Fibroblast of lung (primary cell): ENCODE measurements around the gene SHROOM3. TPM values are rescaled to one million over a fixed set of nuclear protein-coding genes. Genes with fewer than 3 reads are reported as not detected.

Source experiments
- DNase-seq, 2 donors: peaks; one replicate each; pipeline versions ENCODE4 v3.0.0 to v3.0.0-alpha.2; 2010; ENCODE audit warnings: low read depth in 2 of 2
- H2AFZ ChIP-seq: 2 replicates; pipeline ENCODE4 v1.5.1; 2012; ENCODE audit warnings: low read length, control low read depth, inconsistent platforms
- H3K27ac ChIP-seq: 2 replicates; pipeline ENCODE4 v1.5.1; 2011; ENCODE audit warnings: low read length, control low read depth; ENCODE audit not compliant: insufficient read depth
- H3K27me3 ChIP-seq: 2 replicates; pipeline ENCODE4 v1.5.1; 2011; ENCODE audit warnings: mild to moderate bottlenecking, low read length; ENCODE audit not compliant: control insufficient read depth, insufficient read depth
- H3K36me3 ChIP-seq: 2 replicates; pipeline ENCODE4 v1.5.1; 2011; ENCODE audit warnings: low read length; ENCODE audit not compliant: control insufficient read depth, insufficient read depth
- H3K4me1 ChIP-seq: 2 replicates; pipeline ENCODE4 v1.5.1; 2011; ENCODE audit warnings: low read length; ENCODE audit not compliant: control insufficient read depth, insufficient read depth; ENCODE audit errors: extremely low read depth
- H3K4me2 ChIP-seq: 2 replicates; pipeline ENCODE4 v1.5.1; 2011; ENCODE audit warnings: low read length, control low read depth; ENCODE audit not compliant: insufficient read depth; ENCODE audit errors: extremely low read depth
- H3K4me3 ChIP-seq, 4 experiments: fragments of 200-600 bp in 1 of 4; sonication (generic) in 1 of 4; replicated peaks in 1 of 4; 2 replicates each; pipeline ENCODE4 v1.5.1; 2011 to 2016; ENCODE audit warnings: low read length in 4 of 4, low read depth in 3 of 4, mild to moderate bottlenecking in 3 of 4, control low read depth in 2 of 4, inconsistent platforms in 1 of 4, mixed read lengths in 1 of 4; ENCODE audit not compliant: insufficient read depth in 1 of 4; ENCODE audit errors: control extremely low read depth in 1 of 4
- H3K79me2 ChIP-seq: 2 replicates; pipeline ENCODE4 v1.5.1; 2012; ENCODE audit warnings: mild to moderate bottlenecking, low read length, inconsistent platforms; ENCODE audit not compliant: control insufficient read depth, insufficient read depth
- H3K9ac ChIP-seq: 2 replicates; pipeline ENCODE4 v1.5.1; 2011; ENCODE audit warnings: mild to moderate bottlenecking, low read length, control low read depth; ENCODE audit not compliant: insufficient read depth
- H3K9me3 ChIP-seq: 2 replicates; pipeline ENCODE4 v1.5.1; 2012; ENCODE audit warnings: low read depth, low read length; ENCODE audit not compliant: control insufficient read depth, insufficient read depth
- H4K20me1 ChIP-seq: 2 replicates; pipeline ENCODE4 v1.5.1; 2011; ENCODE audit warnings: low read length; ENCODE audit not compliant: control insufficient read depth, insufficient read depth; ENCODE audit errors: extremely low read depth
- CTCF ChIP-seq, 2 donors: IDR thresholded peaks in 1 of 2; conservative IDR thresholded peaks in 1 of 2; 1 replicate in 1 of 2; 2 replicates in 1 of 2; pipeline ENCODE4 v1.5.1; 2011 to 2012; ENCODE audit warnings: low read length in 2 of 2, control low read depth in 1 of 2, inconsistent platforms in 1 of 2, low read depth in 1 of 2, mild to moderate bottlenecking in 1 of 2
- EZH2 ChIP-seq: IDR thresholded peaks from 2 replicates; pipeline ENCODE4 v1.5.1; 2012; ENCODE audit warnings: low read length, control low read depth, mild to moderate bottlenecking; ENCODE audit errors: missing control alignments
- polyA plus RNA-seq, 2 donors: library from polyadenylated mRNA; depleted of rRNA in 1 of 2; stranded (reverse) in 1 of 2; unstranded in 1 of 2; fragments of >200 nt; gene quantifications; 2 replicates each; pipeline ENCODE4 v1.2.1, GENCODE V29; 2011 to 2012; ENCODE audit warnings: missing spikeins in 1 of 2
- total RNA-seq: library from RNA; depleted of rRNA; stranded (reverse); fragments of >200 nt; gene quantifications from 2 replicates; pipeline ENCODE4 v1.2.1, GENCODE V29; 2014

SHROOM3 gene
- total and polyA plus RNA-seq, 2 donors (not counting 1 experiment from before 2014, with no cell fraction given) = 9.9 to 23.9 TPM

GRCh38 chr4:76487621-76488020, 52.6 kb downstream of the SHROOM3 start:
- H3K36me3 ChIP-seq = no peaks in the 10 kb centered on the region
- no peak for DNase-seq
- no peak overlapping the region for H3K27ac ChIP-seq
- no peaks in the 10 kb centered on the region for H3K79me2 ChIP-seq
- no peak overlapping the region for H3K4me3 ChIP-seq
- H3K4me1 ChIP-seq = no peaks in the 10 kb centered on the region
- no peak for TF ChIP-seq EZH2
- H3K4me2 ChIP-seq = no peak overlapping the region
- H3K27me3 ChIP-seq = no peaks in the 10 kb centered on the region
- no peaks in the 10 kb centered on the region for H3K9me3 ChIP-seq
- H4K20me1 ChIP-seq = no peaks in the 10 kb centered on the region
- H2AFZ ChIP-seq = no peak overlapping the region
- no peak overlapping the region for H3K9ac ChIP-seq

- no peak overlapping the region for H3K9ac ChIP-seq
- H3K9me3 ChIP-seq = no peaks in the 10 kb centered on the region
- H3K27ac ChIP-seq = no peak overlapping the region
- DNase-seq = peak in 1 of 2 donors; percentile 25
- H3K36me3 ChIP-seq = no peaks in the 10 kb centered on the region
- no peaks in the 10 kb centered on the region for H3K27me3 ChIP-seq
- no peak overlapping the region for H2AFZ ChIP-seq
- H3K79me2 ChIP-seq = no peaks in the 10 kb centered on the region
- H3K4me2 ChIP-seq = no peak overlapping the region
- no peaks in the 10 kb centered on the region for H3K4me1 ChIP-seq
- no peak for TF ChIP-seq CTCF (conservative IDR thresholded peaks at IDR 0.05 in 1 of 2, IDR thresholded peaks at IDR 0.05 in 1 of 2; ENCODE audit: low read depth in 1 of 2, low read length in 2 of 2)
- TF ChIP-seq EZH2 = no peak
- no peak overlapping the region for H3K4me3 ChIP-seq
- no peaks in the 10 kb centered on the region for H4K20me1 ChIP-seq
These were observed 53.4 kb downstream of the SHROOM3 start for GRCh38 chr4:76488455-76488854.

GRCh38 chr4:76488888-76489685, 54.1 kb downstream of the SHROOM3 start:
- H3K9ac ChIP-seq = no peak overlapping the region
- TF ChIP-seq EZH2 = no peak
- TF ChIP-seq CTCF (conservative IDR thresholded peaks at IDR 0.05 in 1 of 2, IDR thresholded peaks at IDR 0.05 in 1 of 2; ENCODE audit: low read depth in 1 of 2, low read length in 2 of 2) = no peak
- H3K27ac ChIP-seq = no peak overlapping the region
- H3K4me2 ChIP-seq = no peak overlapping the region
- no peaks in the 10 kb centered on the region for H3K27me3 ChIP-seq
- H3K4me3 ChIP-seq = no peak overlapping the region
- H3K36me3 ChIP-seq = no peaks in the 10 kb centered on the region
- H2AFZ ChIP-seq = no peak overlapping the region
- no peaks in the 10 kb centered on the region for H3K79me2 ChIP-seq
- H3K9me3 ChIP-seq = no peaks in the 10 kb centered on the region
- DNase-seq = peak; percentile 27 to 74
- H4K20me1 ChIP-seq = no peaks in the 10 kb centered on the region
- H3K4me1 ChIP-seq = no peaks in the 10 kb centered on the region
